CD14-positive monocyte (primary cell): Measurements from ENCODE around the gene HHIPL1. TPM values are rescaled to one million over a fixed set of nuclear protein-coding genes. Genes with fewer than 3 reads are reported as not detected.
"Not testable (repeated sequence)": the region's sequence is repeated elsewhere in the genome, so short reads cannot be mapped to it uniquely, and the experiment has no call there.

Experiments used
- DNase-seq, 3 donors: peaks; one replicate each; pipeline ENCODE4 v3.0.0-alpha.2; 2011 to 2022
- H2AFZ ChIP-seq: 2 replicates; pipeline ENCODE4 v1.6.0; 2012; ENCODE audit warnings: mild to moderate bottlenecking, low read depth, low read length, inconsistent platforms; ENCODE audit not compliant: insufficient read depth, poor library complexity, severe bottlenecking
- H3K27ac ChIP-seq, 2 donors: 1 replicate in 1 of 2; 2 replicates in 1 of 2; pipeline ENCODE4 v1.5.1; 2012 to 2013; ENCODE audit warnings: low read length in 2 of 2, control low read depth in 1 of 2, inconsistent platforms in 1 of 2, low read depth in 1 of 2, mild to moderate bottlenecking in 1 of 2
- H3K27me3 ChIP-seq, 2 donors: one replicate each; pipeline versions ENCODE4 v1.6.0 to v1.6.1; 2011 to 2013; ENCODE audit warnings: low read length in 2 of 2; ENCODE audit not compliant: control insufficient read depth in 2 of 2, insufficient read depth in 2 of 2
- H3K36me3 ChIP-seq, 2 donors: replicated peaks in 1 of 2; 1 replicate in 1 of 2; 2 replicates in 1 of 2; pipeline versions ENCODE4 v1.5.1 to v1.6.1; 2012 to 2013; ENCODE audit warnings: low read length in 2 of 2, control low read depth in 1 of 2, inconsistent platforms in 1 of 2, mild to moderate bottlenecking in 1 of 2; ENCODE audit not compliant: insufficient read depth in 2 of 2, control insufficient read depth in 1 of 2
- H3K4me1 ChIP-seq, 2 donors: 1 replicate in 1 of 2; 2 replicates in 1 of 2; pipeline versions ENCODE4 v1.5.1 to v1.6.1; 2012 to 2013; ENCODE audit warnings: low read length in 2 of 2, control low read depth in 1 of 2, inconsistent platforms in 1 of 2, mild to moderate bottlenecking in 1 of 2, moderate library complexity in 1 of 2; ENCODE audit not compliant: insufficient read depth in 2 of 2, control insufficient read depth in 1 of 2
- H3K4me2 ChIP-seq: replicated peaks from 2 replicates; pipeline ENCODE3; 2012; ENCODE audit warnings: low read length, moderate library complexity, mild to moderate bottlenecking; ENCODE audit not compliant: poor library complexity, severe bottlenecking; ENCODE audit errors: extremely low read depth
- H3K4me3 ChIP-seq, 3 experiments: fragments of 200-600 bp in 1 of 3; sonication (generic) in 1 of 3; replicated peaks in 1 of 3; 1 replicate in 2 of 3; 2 replicates in 1 of 3; pipeline ENCODE4 v1.5.1; 2011 to 2013; ENCODE audit warnings: low read length in 3 of 3, mild to moderate bottlenecking in 3 of 3, control low read depth in 2 of 3, low read depth in 2 of 3, inconsistent platforms in 1 of 3, moderate library complexity in 1 of 3
- H3K79me2 ChIP-seq: 2 replicates; pipeline ENCODE4 v1.6.0; 2012; ENCODE audit warnings: mild to moderate bottlenecking, control low read depth, inconsistent platforms, low read length, moderate library complexity; ENCODE audit not compliant: insufficient read depth
- H3K9ac ChIP-seq: 2 replicates; pipeline ENCODE4 v1.6.0; 2017; ENCODE audit warnings: low read length, mild to moderate bottlenecking; ENCODE audit not compliant: insufficient read depth, poor library complexity, severe bottlenecking
- H3K9me3 ChIP-seq, 2 donors: replicated peaks in 1 of 2; 1 replicate in 1 of 2; 2 replicates in 1 of 2; pipeline versions ENCODE4 v1.5.1 to v1.6.1; 2012 to 2013; ENCODE audit warnings: low read length in 2 of 2, control low read depth in 1 of 2; ENCODE audit not compliant: control insufficient read depth in 1 of 2, insufficient read depth in 1 of 2
- H4K20me1 ChIP-seq: 2 replicates; pipeline ENCODE4 v1.6.0; 2012; ENCODE audit warnings: mild to moderate bottlenecking, low read length, control low read depth, moderate library complexity; ENCODE audit not compliant: insufficient read depth
- H3K27ac Mint-ChIP-seq, 7 donors: one replicate each; pipeline ENCODE4 v1.8.0; 2020; ENCODE audit warnings: mild to moderate bottlenecking in 7 of 7, mixed read lengths in 7 of 7, moderate library complexity in 6 of 7, inconsistent platforms in 2 of 7
- H3K27me3 Mint-ChIP-seq, 3 donors: one replicate each; pipeline ENCODE4 v1.8.0; 2021 to 2022; ENCODE audit warnings: low read depth in 3 of 3, mild to moderate bottlenecking in 3 of 3, mixed read lengths in 3 of 3, moderate library complexity in 3 of 3, inconsistent platforms in 1 of 3
- H3K36me3 Mint-ChIP-seq, 2 donors: one replicate each; pipeline ENCODE4 v1.8.0; 2020; ENCODE audit warnings: mixed read lengths in 2 of 2, inconsistent platforms in 1 of 2, mild to moderate bottlenecking in 1 of 2
- H3K4me1 Mint-ChIP-seq: one replicate; pipeline ENCODE4 v1.8.0; 2020; ENCODE audit warnings: mild to moderate bottlenecking, mixed read lengths
- H3K4me3 Mint-ChIP-seq, 2 donors: one replicate each; pipeline ENCODE4 v1.8.0; 2020; ENCODE audit warnings: mild to moderate bottlenecking in 2 of 2, mixed read lengths in 2 of 2, moderate library complexity in 1 of 2
- H3K9me3 Mint-ChIP-seq, 7 donors: one replicate each; pipeline ENCODE4 v1.8.0; 2020 to 2022; ENCODE audit warnings: mixed read lengths in 7 of 7, mild to moderate bottlenecking in 6 of 7, moderate library complexity in 6 of 7, inconsistent platforms in 2 of 7
- CTCF ChIP-seq: fragments of 200-600 bp; IDR thresholded peaks from one replicate; pipeline ENCODE4 v1.8.0; 2022; ENCODE audit warnings: antibody characterized with exemption, mild to moderate bottlenecking
- WGBS: methylation state at CpG from one replicate; pipeline ENCODE4 v1.1.5; 2013; ENCODE audit warnings: missing lambda C conversion rate; ENCODE audit not compliant: insufficient coverage; 5-methylcytosine and 5-hydroxymethylcytosine counted together
- intact Hi-C, 2 donors: fragments of 100-400 bp; cut with micrococcal nuclease; formaldehyde crosslinking; loops; one replicate each; pipeline versions ENCODE4 v1.15.0 to v1.15.1; 2023
- polyA plus RNA-seq, 3 donors: library from polyadenylated mRNA; depleted of rRNA in 1 of 3; unstranded in 2 of 3; stranded (reverse) in 1 of 3; fragments of 300-500 nt in 2 of 3; fragments of >200 nt in 1 of 3; fragmentation: Illumina TruSeq in 2 of 3; gene quantifications; 1 replicate in 2 of 3; 2 replicates in 1 of 3; pipeline ENCODE4 v1.2.3, GENCODE V29; 2012 to 2021

The HHIPL1 gene
- polyA plus RNA-seq, 3 donors: 0.09 TPM; not detected in 2

DNA sequence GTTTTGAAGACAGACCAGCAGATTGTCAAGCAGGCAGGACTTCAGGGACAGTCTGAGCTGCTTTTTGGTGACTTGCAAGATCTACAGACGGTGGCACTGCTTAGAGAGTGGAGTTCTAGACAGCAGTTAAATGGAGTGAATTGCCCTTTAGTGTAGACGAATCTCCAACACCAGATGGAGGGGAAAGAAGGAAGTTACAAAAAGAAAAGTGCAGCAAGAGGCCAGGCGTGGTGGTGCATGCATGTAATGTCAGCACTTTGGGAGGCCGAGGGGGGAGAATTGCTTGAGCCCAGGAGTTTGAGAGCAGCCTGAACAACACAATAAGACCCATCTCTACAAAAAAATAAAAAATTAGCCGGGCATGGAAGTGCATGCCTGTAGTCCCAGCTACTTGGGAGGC lies 8.4 kb upstream of the HHIPL1 start:
- Histone ChIP-seq H3K4me1 (no peaks in the 10 kb centered on the region), H3K79me2 (no peaks in the 10 kb centered on the region), H3K4me2 (no peak overlapping the region), H3K27ac (no peak overlapping the region), H3K4me3 (no peak overlapping the region), H3K9me3 (no peaks in the 10 kb centered on the region), H3K36me3 (no peaks in the 10 kb centered on the region), H3K27me3 (no peaks in the 10 kb centered on the region), H3K9ac (no peak overlapping the region), H2AFZ (no peak overlapping the region), H4K20me1 (no peaks in the 10 kb centered on the region)
- Mint-ChIP-seq H3K27ac (no peak overlapping the region), H3K9me3 (peaks cover 0 to 2% (median 0%) of the 10 kb centered on the region in 7 donors), H3K4me3 (peak overlapping the region in 1 of 2 donors; percentile 8), H3K4me1 (no peaks in the 10 kb centered on the region), H3K27me3 (peaks cover 4 to 8% (median 8%) of the 10 kb centered on the region in 3 donors), H3K36me3 (no peaks in the 10 kb centered on the region)
- TF ChIP-seq CTCF: no peak
- intact Hi-C loops: no loop called here
- no peak for DNase-seq
- WGBS: 50% methylated on average over 2 of the region's 5 CpGs

- peak overlapping the region in 1 of 7 donors; percentile 2 for H3K27ac Mint-ChIP-seq
- WGBS: 84% methylated on average over 3 of the region's 7 CpGs
Observed at GRCh38 chr14:99637624-99638023, 7.3 kb upstream of the HHIPL1 start.

DNA sequence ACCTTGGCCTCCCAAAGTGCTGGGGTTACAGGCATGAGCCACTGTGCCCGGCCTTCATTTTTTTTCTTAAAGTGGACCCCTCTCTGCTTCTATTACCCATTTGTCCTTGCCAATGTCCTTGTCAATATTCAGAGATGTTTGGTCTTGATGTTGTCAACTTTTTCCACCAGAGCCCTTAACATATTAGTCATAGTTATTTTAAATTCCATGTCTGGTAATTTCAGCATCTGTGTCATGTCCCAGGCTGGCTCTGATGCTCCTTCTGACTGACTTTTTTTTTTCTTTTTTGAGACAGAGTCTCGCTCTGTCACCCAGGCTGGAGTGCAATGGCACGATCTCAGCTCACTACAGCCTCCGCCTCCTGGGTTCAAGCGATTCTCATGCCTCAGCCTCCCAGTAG lies 2.2 kb upstream of the HHIPL1 start:
- intact Hi-C loops, H3K9me3 Mint-ChIP-seq, H3K36me3 Mint-ChIP-seq, H3K4me2 ChIP-seq, H3K4me3 Mint-ChIP-seq, H3K27ac ChIP-seq, H3K79me2 ChIP-seq, H3K4me1 Mint-ChIP-seq, H3K4me1 ChIP-seq, DNase-seq, H3K9ac ChIP-seq, H2AFZ ChIP-seq, H3K27ac Mint-ChIP-seq, H3K4me3 ChIP-seq, H3K36me3 ChIP-seq, H3K9me3 ChIP-seq, H4K20me1 ChIP-seq: not testable (repeated sequence)
- H3K27me3 ChIP-seq: peaks cover 3 to 28% of the 10 kb centered on the region in 2 donors
- peaks cover 30 to 45% (median 33%) of the 10 kb centered on the region in 3 donors for H3K27me3 Mint-ChIP-seq
- WGBS: no CpG with 5 or more reads among the region's 5 CpGs

More at GRCh38 chr14:99637624-99638023, 7.3 kb upstream of the HHIPL1 start:
- Histone ChIP-seq H3K9ac (no peak overlapping the region), H3K9me3 (no peaks in the 10 kb centered on the region), H3K4me1 (no peaks in the 10 kb centered on the region), H3K4me2 (no peak overlapping the region), H3K27ac (no peak overlapping the region), H3K79me2 (no peaks in the 10 kb centered on the region), H3K27me3 (no peaks in the 10 kb centered on the region), H3K4me3 (no peak overlapping the region), H4K20me1 (no peaks in the 10 kb centered on the region), H3K36me3 (no peaks in the 10 kb centered on the region), H2AFZ (no peak overlapping the region)
- no peaks in the 10 kb centered on the region for H3K9me3 Mint-ChIP-seq
- intact Hi-C loops: no loop called here
- no peak overlapping the region for H3K4me3 Mint-ChIP-seq
- no peaks in the 10 kb centered on the region for H3K36me3 Mint-ChIP-seq
- no peak for DNase-seq
- no peaks in the 10 kb centered on the region for H3K4me1 Mint-ChIP-seq
- TF ChIP-seq CTCF: no peak
- H3K27me3 Mint-ChIP-seq: peaks cover 4 to 10% (median 10%) of the 10 kb centered on the region in 3 donors
